CD4-positive, alpha-beta T cell treated with Interleukin-21 for 1 hour (primary cell): Measurements from ENCODE around the gene GLI2.

Experiments
- DNase-seq: peaks from one replicate; pipeline ENCODE4 v3.0.0-alpha.2; 2020

Gene GLI2

DNA sequence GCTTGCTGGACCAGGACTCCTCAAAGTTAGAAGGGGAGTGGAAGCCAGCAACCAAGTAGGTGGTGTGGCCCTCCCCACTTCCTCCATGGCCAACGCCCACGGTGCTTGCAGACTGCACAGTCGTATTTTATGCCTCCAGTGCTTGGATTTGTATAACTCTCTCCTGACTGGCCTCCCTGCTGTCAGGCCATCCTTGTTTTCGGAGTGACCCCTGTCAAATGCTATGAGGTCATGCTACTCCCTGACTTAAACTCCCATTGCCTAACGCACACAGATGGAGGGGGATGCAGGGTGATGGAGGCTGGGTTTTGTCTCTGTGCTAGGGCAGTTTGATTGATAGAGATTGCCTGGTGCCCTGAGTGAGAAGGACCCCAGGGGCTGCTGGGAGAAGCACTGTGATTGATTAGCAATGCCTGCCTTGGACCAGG, 36.1 kb downstream of the GLI2 start:
- no peak for DNase-seq

DNA sequence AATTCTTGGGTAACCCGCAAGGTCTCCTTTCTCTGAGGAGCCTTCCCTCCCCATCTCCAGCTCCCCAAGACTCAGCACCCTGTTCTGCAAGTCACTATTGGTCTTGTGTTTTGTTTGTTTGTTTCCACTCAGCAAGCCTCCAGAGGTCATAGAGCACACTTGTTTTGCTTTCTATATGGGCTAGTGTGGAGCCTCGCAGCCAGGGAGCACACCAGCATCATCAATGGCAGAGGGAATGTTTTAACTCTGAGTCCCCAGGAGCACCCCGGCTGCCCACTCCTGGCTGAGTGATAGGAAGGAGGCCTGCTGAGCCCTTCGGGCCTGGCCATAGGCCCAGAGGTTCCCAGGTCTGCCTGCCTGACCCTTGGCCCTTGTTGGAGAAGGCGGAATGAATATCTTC, 36.6 kb downstream of the GLI2 start:
- DNase-seq: no peak

GRCh38 chr2:120773186-120773800, 37.6 kb downstream of the GLI2 start:
- no peak for DNase-seq

- no peak for DNase-seq
Measured at GRCh38 chr2:120774557-120775160, 39.0 kb downstream of the GLI2 start.

DNA sequence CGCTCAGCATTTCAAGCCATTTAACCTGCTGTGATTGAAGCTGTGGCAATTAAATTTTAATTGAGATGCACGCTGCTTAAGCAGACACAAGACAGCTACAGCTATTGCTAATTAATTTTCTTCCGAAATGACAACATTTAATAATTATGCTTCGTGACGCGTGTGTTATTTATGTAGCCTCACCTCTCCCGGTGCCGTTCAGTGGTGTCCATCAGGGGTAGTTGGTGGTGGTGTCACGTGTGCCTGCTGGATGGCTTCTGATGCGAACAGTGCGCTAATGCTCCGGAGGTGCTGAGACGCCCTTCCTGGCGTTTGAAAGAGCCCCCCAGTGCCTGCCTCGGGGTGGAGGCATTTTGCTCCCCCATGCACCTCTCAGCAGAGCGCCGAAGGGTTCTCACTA, 39.5 kb downstream of the GLI2 start:
- DNase-seq: no peak

DNA sequence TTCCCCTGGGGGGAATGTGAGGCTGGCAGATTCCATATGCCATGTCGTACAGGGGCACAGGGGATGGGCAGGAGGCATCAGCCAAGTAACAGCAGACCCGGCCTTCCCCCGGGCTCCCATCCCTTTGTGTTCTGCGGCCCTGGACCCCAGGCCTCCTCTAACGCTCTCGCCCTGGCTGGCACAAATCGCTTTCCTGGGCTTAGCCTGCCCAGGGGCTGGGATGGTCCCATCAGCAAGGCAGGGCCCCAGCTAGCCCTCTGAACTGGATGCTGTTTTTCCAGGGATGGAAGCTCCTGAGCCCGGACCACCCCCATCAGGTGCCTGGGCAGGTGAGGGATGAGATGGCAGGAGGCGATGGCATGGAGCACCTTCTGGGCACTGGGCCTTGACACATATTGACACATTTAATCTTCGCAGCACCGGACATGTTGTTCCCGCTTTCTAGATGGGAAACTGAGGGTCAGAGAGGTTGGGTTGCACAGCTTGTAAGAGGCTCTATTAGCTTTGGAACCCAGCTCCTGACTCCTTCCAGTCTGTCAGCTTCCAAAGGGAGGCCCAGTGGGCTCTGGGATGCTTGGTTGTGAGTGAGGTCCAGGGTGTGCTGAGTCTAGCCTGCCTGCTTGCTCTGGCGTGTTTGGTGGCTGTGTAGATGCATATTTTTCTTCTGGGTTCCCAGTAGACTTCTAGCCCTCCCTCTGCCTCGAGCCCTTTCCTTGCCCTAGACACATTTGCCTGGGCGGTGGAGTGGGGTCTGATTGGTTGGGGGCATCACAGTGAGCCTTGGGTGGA, 40.3 kb downstream of the GLI2 start:
- DNase-seq: no peak

DNA sequence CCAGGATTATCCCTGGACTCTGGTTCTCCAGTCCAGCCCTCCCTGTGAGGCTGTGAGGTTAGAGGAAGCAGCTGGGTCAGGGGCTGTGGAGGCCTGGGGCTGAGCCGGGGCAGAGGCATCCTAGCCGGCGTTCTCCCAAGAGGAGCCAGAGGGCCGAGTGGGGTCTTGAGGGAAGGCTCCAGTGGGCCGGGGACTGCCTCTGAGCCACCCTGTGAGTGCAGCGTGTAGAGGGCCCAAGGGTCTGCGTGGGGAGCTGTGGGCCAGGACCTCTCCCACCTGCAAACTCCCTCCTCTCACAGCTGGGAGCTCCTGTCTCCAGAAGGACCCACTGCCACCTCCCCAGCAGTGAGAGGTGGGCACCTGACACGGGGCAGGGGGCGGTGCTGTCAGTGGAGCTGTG, 41.0 kb downstream of the GLI2 start:
- DNase-seq: no peak

DNA sequence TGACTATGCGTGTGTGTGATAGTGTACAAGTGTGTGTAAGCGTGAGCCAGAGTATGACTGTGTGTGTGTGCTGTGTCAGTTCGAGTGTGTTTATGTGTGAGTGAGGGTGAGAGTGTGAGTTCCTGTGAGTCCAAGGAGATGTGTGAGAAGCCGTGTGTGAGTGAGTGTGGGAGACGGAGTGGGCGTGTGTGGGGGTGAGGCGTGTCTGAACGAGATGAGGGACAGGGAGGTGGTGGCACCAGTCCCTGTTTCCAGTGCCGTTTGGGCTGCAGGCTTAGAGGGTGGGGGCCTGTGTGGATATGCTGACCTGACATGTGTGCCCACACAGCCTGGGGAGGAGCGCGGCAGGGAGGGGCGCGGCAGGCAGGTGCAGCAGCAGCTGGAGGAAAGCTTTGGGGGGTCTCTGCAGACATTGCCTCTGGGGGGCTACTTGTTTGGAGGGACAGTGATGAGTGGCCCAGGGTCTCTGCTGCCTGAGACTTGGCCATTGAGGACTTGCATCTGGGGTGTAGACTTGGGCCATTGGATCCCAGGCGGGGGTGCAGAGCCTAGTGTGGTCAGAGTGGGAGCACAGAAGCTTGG, 41.6 kb downstream of the GLI2 start:
- no peak for DNase-seq

DNA sequence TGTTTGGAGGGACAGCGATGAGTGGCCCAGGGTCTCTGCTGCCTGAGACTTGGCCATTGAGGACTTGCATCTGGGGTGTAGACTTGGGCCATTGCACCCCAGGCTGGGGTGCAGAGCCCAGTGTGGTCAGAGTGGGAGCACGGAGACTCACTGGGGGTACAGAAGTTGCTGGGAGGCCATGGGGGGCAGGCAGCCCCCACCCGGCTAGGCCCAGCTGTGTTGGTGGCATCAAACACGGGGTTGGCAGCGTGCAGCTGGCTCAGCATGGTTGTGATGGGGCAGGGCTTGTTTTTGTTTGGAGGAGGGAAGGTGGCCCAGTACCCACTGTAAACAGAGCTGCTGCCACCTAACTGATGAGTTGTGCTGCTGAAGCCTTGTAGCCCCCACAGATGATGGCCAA, 42.1 kb downstream of the GLI2 start:
- no peak for DNase-seq

- no peak for DNase-seq
Measured at GRCh38 chr2:120778244-120778643, 42.6 kb downstream of the GLI2 start.

- DNase-seq: no peak
Measured at GRCh38 chr2:120779781-120780283, 44.2 kb downstream of the GLI2 start.

DNA sequence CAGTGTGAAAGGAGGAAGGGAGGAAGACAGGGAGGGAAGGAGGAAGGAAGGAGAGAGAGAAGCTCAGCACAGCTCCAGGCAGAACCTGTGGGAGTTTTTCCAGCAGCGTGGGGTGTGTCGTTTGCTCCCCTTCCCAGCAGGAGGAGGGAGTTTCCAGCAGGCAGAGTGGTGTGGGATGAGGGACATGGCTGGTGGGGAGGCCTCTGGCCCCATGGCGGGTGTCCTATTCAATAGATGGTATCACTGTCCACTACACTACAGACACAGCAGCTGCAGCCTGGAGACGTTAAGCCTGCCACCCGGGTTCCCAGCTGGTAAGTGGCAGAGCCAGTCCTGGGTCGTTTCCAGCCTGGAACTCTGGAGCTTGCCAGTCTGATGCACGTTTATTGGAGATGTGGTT, 44.7 kb downstream of the GLI2 start:
- DNase-seq: no peak

GRCh38 chr2:120783371-120783791, 47.7 kb downstream of the GLI2 start:
- DNase-seq: no peak

DNA sequence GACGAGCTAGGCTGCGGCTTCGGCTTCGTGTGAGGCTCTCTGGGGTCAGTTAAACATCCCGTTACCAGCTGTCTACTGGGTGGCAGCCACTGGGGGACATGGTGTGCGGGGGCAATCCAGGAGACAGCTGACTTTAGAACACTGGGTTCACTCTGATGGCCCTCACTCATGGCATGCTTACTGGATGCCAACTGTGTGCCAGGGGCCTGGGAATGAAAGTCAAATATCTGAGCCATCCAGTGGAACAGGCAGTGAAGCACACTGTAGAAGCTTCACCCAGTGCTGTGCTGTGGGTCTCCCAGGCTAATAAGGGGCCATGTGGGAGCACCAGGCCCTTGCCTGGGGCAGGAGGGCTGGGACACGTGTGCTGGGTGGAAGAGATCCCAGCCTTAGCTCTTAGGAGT, 48.3 kb downstream of the GLI2 start:
- DNase-seq: no peak
